HG03039 (cell line): ENCODE results near the gene TRIM47.

Experiments
- ATAC-seq: cut with Tn5 transposase; IDR thresholded peaks from one replicate; pipeline ENCODE4 v1.9.1; 2021; ENCODE audit warnings: mild to moderate bottlenecking, moderate library complexity; ENCODE audit not compliant: unreplicated experiment

TRIM47 gene

GRCh38 chr17:75834279-75834920, 44.0 kb downstream of the TRIM47 start:
- no peak for ATAC-seq

DNA sequence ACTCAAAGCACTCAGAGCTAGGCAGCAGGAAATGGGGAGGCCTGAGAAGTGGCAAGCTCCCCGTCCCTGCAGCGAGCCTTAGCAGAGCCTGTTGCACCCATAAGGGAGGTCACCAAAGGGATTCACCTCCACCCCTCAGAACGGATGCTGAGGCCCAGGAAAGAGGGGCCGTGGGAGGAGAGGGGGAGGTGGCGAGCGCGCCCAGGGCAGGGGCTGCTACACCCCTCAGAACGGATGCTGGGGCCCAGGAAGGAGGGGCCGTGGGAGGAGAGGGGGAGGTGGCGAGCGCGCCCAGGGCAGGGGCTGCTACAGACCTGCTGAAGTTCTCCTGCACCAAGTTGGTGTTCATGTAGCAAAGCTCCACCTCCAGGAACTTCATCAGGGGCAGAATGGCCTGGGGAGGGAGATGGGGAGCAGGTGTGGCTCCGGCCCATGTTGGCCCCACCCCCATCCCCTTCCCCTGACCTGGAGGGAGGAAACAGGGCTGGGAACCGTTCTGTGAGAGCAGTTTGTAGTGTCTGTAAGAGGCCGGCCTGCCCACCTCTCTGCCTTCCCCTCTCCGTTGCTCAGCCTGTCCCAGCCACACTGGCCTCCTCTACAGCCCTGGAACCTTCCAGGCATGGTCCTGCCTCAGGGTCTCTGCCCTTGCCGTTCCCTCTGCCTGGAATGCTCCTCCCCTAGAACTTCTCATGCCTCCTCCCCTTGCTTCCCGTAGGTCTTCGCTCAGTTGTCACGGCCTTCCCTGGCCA, 45.6 kb downstream of the TRIM47 start:
- ATAC-seq = no peak

- no peak for ATAC-seq
Observed at GRCh38 chr17:75832164-75832651, 46.2 kb downstream of the TRIM47 start.

- ATAC-seq = no peak
Observed at GRCh38 chr17:75831032-75831571, 47.3 kb downstream of the TRIM47 start.

DNA sequence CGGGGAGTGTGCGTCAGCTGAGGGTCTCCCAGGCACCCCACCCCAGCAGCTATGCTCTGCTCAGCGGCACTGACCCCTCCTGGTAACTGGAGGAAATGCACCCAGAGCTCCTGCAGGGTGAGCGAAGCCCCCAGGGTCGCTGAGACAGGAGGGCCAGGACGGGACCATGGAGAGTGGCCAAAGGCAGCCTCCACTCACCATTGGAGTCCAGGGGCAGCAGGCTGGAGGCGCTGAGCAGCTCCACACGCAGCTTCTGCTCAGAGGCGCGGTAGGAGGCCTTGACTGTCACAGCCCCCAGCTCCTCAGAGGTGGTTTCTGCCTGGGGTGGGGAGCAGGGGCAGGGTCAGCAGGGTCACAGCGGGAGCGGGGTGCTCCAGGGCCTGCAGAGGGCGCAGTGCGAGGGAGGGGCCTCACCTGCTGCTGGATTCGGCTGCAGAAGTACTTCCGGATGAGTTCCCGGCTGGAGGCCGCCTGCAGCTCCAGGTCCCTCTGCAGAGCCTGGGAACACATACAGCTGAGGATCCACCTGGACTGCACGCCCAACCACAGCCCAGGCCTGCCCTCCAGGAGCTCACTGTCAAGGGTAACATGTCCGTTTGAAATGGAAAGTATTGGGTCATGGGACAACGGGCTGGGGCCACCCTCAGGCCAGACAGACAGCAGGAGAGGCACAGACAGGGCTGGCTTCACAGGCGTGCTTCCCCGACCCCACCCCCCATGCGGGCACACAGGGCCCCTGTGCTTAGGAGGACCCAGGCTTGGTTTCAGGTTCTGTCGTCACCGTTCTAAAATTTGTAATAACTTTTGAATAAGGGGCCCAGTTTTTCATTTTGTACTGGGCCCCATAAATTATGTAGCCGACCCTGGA, 48.0 kb downstream of the TRIM47 start:
- no peak for ATAC-seq

DNA sequence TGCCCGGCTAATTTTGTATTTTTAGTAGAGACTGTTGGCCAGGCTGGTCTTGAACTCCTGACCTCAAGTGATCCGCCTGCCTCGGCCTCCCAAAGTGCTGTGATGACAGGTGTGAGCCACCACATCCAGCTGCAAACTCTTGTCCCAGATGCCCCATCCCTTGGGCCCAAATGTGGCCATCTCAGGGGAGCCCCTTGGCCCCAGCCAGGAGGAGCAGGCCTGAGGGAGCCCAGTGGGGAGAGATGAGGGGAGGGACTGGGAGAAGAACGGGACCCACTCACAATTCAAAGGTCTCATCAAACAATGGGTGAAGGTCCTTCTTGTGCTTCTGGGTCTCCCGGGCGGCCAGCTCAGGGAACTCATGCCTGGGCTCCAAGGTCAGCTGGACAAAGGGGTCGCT, 48.6 kb downstream of the TRIM47 start:
- no peak for ATAC-seq

DNA sequence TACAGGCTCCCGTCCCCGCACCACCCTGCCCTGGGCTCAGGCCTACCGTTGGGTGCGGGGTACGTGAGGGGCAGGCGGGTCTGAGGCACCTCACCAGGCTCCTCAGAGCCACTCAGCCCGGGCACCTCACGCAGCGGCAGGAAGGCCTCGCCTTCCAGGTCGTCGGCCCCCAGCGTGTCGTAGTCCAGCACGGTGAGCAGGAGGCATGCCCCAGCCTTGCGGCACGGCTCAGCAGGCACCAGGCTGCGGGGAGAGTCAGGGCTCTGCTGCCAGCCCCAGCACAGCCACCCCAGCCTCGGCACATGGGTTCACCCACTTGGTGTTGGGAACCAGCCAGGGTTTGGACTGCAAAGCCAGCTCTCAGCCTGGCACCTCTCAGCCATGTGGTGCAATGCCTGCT, 49.6 kb downstream of the TRIM47 start:
- no peak for ATAC-seq

DNA sequence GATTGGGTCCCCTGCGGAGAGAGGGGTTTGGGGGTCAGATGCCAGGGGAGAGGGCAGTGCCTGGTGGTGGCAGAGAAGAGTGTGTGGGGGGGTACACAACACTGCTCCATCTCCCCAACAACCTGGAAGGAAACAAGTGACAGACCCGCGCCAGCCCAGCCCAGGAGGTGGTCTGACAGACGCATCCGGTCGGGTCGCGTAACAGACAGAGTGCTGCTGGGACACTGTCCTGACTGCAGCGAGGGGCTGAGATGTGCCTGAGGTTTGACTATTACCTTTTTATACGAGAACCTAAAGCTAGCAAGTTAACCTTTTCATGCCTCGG, 50.3 kb downstream of the TRIM47 start:
- no peak for ATAC-seq

- no peak for ATAC-seq
Observed at GRCh38 chr17:75827308-75828075, 50.9 kb downstream of the TRIM47 start.

DNA sequence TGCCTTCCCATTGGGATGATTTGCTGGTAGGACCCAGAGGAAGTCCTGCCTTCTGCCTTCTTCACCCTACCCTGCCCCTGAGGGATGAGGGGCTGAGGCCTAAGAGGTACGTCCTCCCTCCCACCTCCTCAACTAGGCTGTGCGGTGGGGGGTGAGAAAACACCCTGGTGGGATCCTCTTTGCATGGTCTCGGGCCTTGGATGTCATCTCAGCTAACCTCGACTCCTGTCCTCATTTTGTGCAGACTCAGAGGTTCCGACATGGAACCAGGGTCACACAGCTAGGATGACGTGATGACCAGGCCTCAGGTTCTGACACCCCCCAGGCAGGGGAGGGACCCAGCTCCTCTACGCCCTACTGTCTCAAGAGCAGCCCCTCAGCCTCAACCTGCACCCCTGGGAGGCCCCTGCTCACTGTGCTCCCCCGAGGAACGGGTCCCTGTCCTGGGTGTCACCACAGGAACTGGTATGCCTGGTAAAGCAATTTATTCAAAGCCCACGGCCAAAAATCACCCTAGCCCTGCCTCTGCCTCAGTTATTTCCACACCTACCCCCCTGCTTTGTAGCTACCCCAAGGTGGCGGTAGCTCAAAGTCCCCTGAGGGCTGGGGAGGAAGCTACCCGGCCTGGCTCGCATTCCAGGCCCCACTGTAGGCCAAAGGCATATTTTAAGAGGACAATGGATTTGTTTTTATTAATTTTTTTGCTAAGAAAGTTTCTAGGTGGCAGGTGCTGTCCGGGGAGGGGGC, 51.6 kb downstream of the TRIM47 start:
- ATAC-seq = no peak

- ATAC-seq = no peak
Observed at GRCh38 chr17:75825748-75826370, 52.5 kb downstream of the TRIM47 start.

DNA sequence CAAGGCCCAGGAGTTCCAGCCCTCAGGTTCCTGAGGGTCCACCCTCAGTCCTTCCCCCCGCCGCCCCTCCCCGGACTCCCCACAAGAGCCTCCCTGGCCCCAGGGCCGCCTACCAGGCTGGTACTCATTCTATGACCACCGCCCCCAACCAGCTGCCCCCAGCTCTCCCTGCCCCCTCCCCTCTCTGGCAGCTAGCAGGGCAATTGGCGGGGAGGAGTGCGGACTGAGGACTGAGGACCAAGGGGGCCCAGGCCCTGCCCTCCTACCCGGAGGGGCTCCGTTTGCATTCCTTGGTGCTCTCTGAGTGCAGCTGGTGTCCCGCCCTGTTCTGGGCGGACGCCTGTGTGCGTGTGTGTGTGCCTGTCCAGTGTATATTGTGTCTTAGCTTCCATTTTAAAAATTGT, 53.2 kb downstream of the TRIM47 start:
- ATAC-seq = no peak

GRCh38 chr17:75824666-75825065, 53.7 kb downstream of the TRIM47 start:
- ATAC-seq = no peak
